Endothelial cell of umbilical vein (primary cell): Measurements from ENCODE around the gene RBMS2. TPM values are rescaled to one million over a fixed set of nuclear protein-coding genes. Genes with fewer than 3 reads are reported as not detected.
"Not testable (repeated sequence)": the region's sequence is repeated elsewhere in the genome, so short reads cannot be mapped to it uniquely, and the experiment has no call there.

Experiments
- BruUV-seq: library from RNA; stranded (reverse); fragments of 400-500 nt; replicated peaks from 2 replicates; lab custom pipeline; 2021; lab: Mats Ljungman, UMichigan
- CTCF ChIA-PET: fragments of 300-600, 350-600 bp; sonication (Branson Sonifier 250); formaldehyde crosslinking; loops from one replicate; lab custom pipeline; 2021; ENCODE audit warnings: antibody characterized with exemption, inconsistent platforms; lab: Charles Lee
- POLR2A ChIA-PET: fragments of 300-600, 350-600 bp; sonication (Branson Sonifier 250); formaldehyde crosslinking; loops from one replicate; lab custom pipeline; 2021; ENCODE audit warnings: antibody characterized with exemption, inconsistent platforms; lab: Charles Lee
- DNase-seq: peaks from one replicate; pipeline ENCODE4 v3.0.0-alpha.2; 2011; ENCODE audit warnings: low read depth, low spot score
- FAIRE-seq: peaks from 2 replicates; lab custom pipeline; 2011; peaks lifted over from hg19 to GRCh38; lab: Jason Lieb, UNC
- H2AFZ ChIP-seq: 2 replicates; pipeline ENCODE4 v1.6.0; 2012; ENCODE audit warnings: low read depth, low read length, control low read depth, inconsistent platforms
- H3K27ac ChIP-seq: 2 replicates; pipeline ENCODE4 v1.5.1; 2011; ENCODE audit warnings: low read depth, mild to moderate bottlenecking, control low read depth, low read length, moderate library complexity; ENCODE audit not compliant: insufficient read depth
- H3K27me3 ChIP-seq, 2 experiments: 2 replicates each; pipeline versions ENCODE4 v1.6.0 to v1.6.1; 2011; ENCODE audit warnings: low read length in 2 of 2, mixed read lengths in 1 of 2; ENCODE audit not compliant: control insufficient read depth in 2 of 2, insufficient read depth in 2 of 2
- H3K36me3 ChIP-seq, 2 experiments: 2 replicates in 1 of 2; 3 replicates in 1 of 2; pipeline ENCODE4 v1.5.1; 2011; ENCODE audit warnings: low read length in 2 of 2, mild to moderate bottlenecking in 1 of 2, moderate library complexity in 1 of 2; ENCODE audit not compliant: control insufficient read depth in 2 of 2, insufficient read depth in 2 of 2; ENCODE audit errors: extremely low read depth in 1 of 2
- H3K4me1 ChIP-seq: 3 replicates; pipeline ENCODE4 v1.5.1; 2011; ENCODE audit warnings: mild to moderate bottlenecking, low read length; ENCODE audit not compliant: control insufficient read depth, insufficient read depth; ENCODE audit errors: extremely low read depth
- H3K4me2 ChIP-seq: 2 replicates; pipeline ENCODE4 v1.6.1; 2011; ENCODE audit warnings: low read length, control low read depth, mixed read lengths; ENCODE audit not compliant: insufficient read depth
- H3K4me3 ChIP-seq, 3 experiments: fragments of 200-600 bp in 1 of 3; sonication (generic), shearing (Covaris generic) in 1 of 3; replicated peaks in 1 of 3; 2 replicates each; pipeline ENCODE4 v1.5.1; 2011 to 2016; ENCODE audit warnings: control low read depth in 3 of 3, low read length in 3 of 3, mild to moderate bottlenecking in 2 of 3, inconsistent platforms in 1 of 3, low read depth in 1 of 3, moderate library complexity in 1 of 3; ENCODE audit not compliant: insufficient read depth in 1 of 3
- H3K79me2 ChIP-seq: 2 replicates; pipeline ENCODE4 v1.6.0; 2012; ENCODE audit warnings: low read length, inconsistent platforms; ENCODE audit not compliant: control insufficient read depth, insufficient read depth
- H3K9ac ChIP-seq: replicated peaks from 2 replicates; pipeline ENCODE3; 2011; ENCODE audit warnings: low read length, control low read depth; ENCODE audit not compliant: insufficient read depth; ENCODE audit errors: extremely low read depth
- H3K9me1 ChIP-seq: replicated peaks from 3 replicates; pipeline ENCODE4 v1.6.0; 2011; ENCODE audit warnings: mild to moderate bottlenecking, low read length; ENCODE audit not compliant: control insufficient read depth, insufficient read depth; ENCODE audit errors: extremely low read depth
- H3K9me3 ChIP-seq: replicated peaks from 2 replicates; pipeline ENCODE4 v1.5.1; 2012; ENCODE audit warnings: low read length, inconsistent platforms; ENCODE audit not compliant: control insufficient read depth, insufficient read depth
- H4K20me1 ChIP-seq: replicated peaks from 2 replicates; pipeline ENCODE3; 2011; ENCODE audit warnings: mild to moderate bottlenecking, low read length; ENCODE audit not compliant: control insufficient read depth, insufficient read depth; ENCODE audit errors: extremely low read depth
- CTCF ChIP-seq, 2 donors: IDR thresholded peaks; 1 replicate in 1 of 2; 2 replicates in 1 of 2; pipeline ENCODE4 v1.5.1; 2011; ENCODE audit warnings: low read length in 2 of 2, mild to moderate bottlenecking in 2 of 2, moderate library complexity in 2 of 2, control low read depth in 1 of 2, inconsistent platforms in 1 of 2, low read depth in 1 of 2; ENCODE audit not compliant: insufficient read depth in 1 of 2; ENCODE audit errors: extremely low read depth in 1 of 2
- JUN ChIP-seq: IDR thresholded peaks from 2 replicates; pipeline ENCODE4 v1.6.1; 2011; ENCODE audit warnings: borderline replicate concordance, low read depth; ENCODE audit not compliant: insufficient read length, insufficient read depth
- dilution Hi-C: fragments of 300-500 bp; cut with MboI; formaldehyde crosslinking; loops from one replicate; pipeline ENCODE4 v1.15.0; 2019; ENCODE audit warnings: low sequenced_read_pairs; ENCODE audit not compliant: extremely low pct_ligation_motif_present
- intact Hi-C: fragments of 100-400 bp; cut with micrococcal nuclease; formaldehyde crosslinking; loops from one replicate; pipeline ENCODE4 v1.10.0; 2022
- polyA plus RNA-seq, 4 experiments: library from polyadenylated mRNA; depleted of rRNA in 3 of 4; stranded (reverse) in 3 of 4; unstranded in 1 of 4; fragments of >200 nt; gene quantifications; 2 replicates each; pipeline versions ENCODE4 v1.2.1 to v1.2.3, GENCODE V29; 2011 to 2012; ENCODE audit warnings: missing spikeins in 1 of 4
- total RNA-seq: library from RNA; stranded (reverse); gene quantifications from 2 replicates; pipeline ENCODE4 v1.2.3, GENCODE V29; 2021

Gene RBMS2
- total and polyA plus RNA-seq, 2 donors (not counting 3 experiments of a cell fraction or from before 2014, with no cell fraction given), result 66.8 to 103 TPM

DNA sequence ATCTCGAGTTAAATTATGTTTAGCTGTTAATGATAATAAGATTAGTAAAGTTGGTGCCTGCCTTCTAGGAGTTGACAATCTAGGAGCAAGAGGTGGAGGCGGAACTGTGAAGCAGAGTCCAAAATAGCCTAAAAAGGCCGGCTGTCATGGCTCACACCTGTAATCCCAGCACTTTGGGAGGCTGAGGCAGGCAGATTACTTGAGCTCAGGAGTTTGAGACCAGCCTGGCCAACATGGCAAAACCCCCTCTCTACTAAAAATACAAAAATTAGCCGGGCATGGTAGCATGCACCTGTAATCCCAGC lies 7.7 kb upstream of the RBMS2 start:
- dilution Hi-C loops, H2AFZ ChIP-seq, intact Hi-C loops, H3K36me3 ChIP-seq, DNase-seq, H3K4me2 ChIP-seq, H4K20me1 ChIP-seq, H3K79me2 ChIP-seq, H3K9me1 ChIP-seq, H3K9me3 ChIP-seq, FAIRE-seq, H3K27me3 ChIP-seq, H3K9ac ChIP-seq, H3K4me3 ChIP-seq, POLR2A ChIA-PET, BruUV-seq, H3K27ac ChIP-seq: not testable (repeated sequence)
- peaks cover 12% of the 10 kb centered on the region for H3K4me1 ChIP-seq
- CTCF ChIA-PET, result interaction anchor here (0.6 to 8.8 kb wide), 29 partner anchors 8 to 122 kb away, joined by 3 to 124 read pairs (median 7); no protein-coding TSS in a partner anchor

DNA sequence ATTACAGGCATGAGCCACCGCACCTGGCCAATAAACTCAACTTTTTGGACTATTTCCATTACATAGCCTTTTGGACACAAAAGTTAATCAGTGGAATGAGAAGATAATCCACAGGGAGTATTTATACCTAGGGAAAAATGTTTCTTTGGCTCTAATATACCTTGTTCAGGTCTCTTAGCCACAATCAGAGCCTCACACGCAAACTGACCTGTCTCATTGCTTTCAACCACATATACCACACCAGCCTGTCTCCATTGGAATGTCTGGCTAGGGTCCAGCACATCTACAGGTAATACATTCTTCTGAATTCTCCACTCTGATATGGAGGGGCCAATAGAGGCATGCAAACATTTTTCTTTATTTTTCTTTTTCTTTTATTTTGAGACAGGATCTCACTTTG lies 3.8 kb upstream of the RBMS2 start:
- no TSS peak for BruUV-seq
- DNase-seq, result no peak
- no peaks in the 10 kb centered on the region for H3K36me3 ChIP-seq
- H3K4me2 ChIP-seq, result no peak overlapping the region
- H4K20me1 ChIP-seq, result no peaks in the 10 kb centered on the region
- ChIA-PET POLR2A (no interaction called here), CTCF (interaction anchor here (1.4 to 8.8 kb wide), 3 partner anchors 56 to 119 kb away, joined by 3 to 124 read pairs (median 3); no protein-coding TSS in a partner anchor)
- peaks cover 32% of the 10 kb centered on the region for H3K4me1 ChIP-seq
- no peaks in the 10 kb centered on the region for H3K9me3 ChIP-seq
- H2AFZ ChIP-seq, result peak overlapping the region; percentile 60
- FAIRE-seq, result no peak
- H3K27me3 ChIP-seq, result no peaks in the 10 kb centered on the region
- no peak overlapping the region for H3K4me3 ChIP-seq
- dilution Hi-C loops (no loop called here), intact Hi-C loops (loop anchor here (1.0 kb wide), 1 partner anchor 55 kb away; no protein-coding TSS in a partner anchor)
- no peaks in the 10 kb centered on the region for H3K9me1 ChIP-seq
- peak overlapping the region; percentile 65 for H3K27ac ChIP-seq
- no peak overlapping the region for H3K9ac ChIP-seq
- TF ChIP-seq CTCF (IDR thresholded peaks at IDR 0.05; ENCODE audit: extremely low read depth in 1 of 2, insufficient read depth in 1 of 2, low read depth in 1 of 2, low read length in 2 of 2) (no peak), JUN (no peak)
- peaks cover 10% of the 10 kb centered on the region for H3K79me2 ChIP-seq
